ENCODE measurements around the gene PLEKHB2. TPM values are rescaled to one million over a fixed set of nuclear protein-coding genes. Genes with fewer than 3 reads are reported as not detected.

PLEKHB2 gene
- polyA plus RNA-seq (2011; rRNA removed) (70.6 and 76.6 TPM in 2 replicates), polyA plus RNA-seq (2017; fragmentation: RNase III; extraction: RNeasy Plus Mini Kit Qiagen cat#74134 plus additional on column Dnase treatment) (54.4 to 57.5 TPM (median 57.0 TPM) in 3 replicates), polyA minus RNA-seq (2011; rRNA and poly(A)+ RNA removed) (78.0 and 89.8 TPM in 2 replicates)
- 68.4 and 105 TPM in 2 replicates for polyA plus RNA-seq (2012; cell fraction: cytosol; rRNA removed)
- polyA plus RNA-seq (2012; cell fraction: nucleus; rRNA removed) = 29.6 and 35.5 TPM in 2 replicates

DNA sequence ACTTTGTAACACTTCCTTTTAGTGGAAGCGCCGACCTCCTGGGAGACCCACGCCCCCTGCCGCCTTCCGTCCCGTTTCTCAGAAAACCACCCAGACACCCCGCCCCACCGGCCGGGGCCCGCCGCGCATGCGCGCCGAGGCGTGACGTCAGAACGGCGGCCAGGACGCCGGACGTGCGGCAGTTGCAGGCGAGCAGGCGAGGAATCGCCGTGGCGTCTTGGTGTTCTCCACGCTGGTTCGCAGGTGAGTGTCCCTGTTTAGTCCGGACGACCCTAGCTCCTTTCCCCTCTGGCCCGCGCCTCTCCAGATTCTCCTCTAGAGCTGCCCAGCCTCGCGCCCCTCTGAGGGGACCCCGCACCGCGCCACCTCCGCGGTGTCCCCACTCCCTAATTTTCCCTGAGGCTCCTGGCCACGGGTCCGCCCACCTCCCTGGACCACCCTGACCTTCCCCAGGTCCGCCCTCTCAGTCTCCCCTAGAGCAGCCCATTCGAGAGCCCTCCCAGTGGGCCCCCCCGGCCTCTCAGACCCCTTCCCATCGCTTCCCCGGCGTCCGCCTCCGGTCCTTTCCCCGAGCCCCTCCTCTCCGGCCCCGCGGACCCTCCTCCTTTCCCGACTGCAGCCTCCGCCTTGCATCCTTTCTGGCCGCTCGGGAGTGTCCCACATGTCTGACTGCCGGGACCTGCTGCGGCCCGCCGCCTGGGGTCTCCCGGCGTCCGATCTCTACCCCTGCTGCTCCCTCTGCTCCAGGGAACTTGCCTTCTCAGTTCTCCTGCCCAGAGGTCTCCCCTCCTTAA is at the start of gene PLEKHB2:
Gene PLEKHB2 (plus strand): TSS at position 181 of the 794 bp plus-strand sequence. CDS start 15,606 bp downstream, outside the sequence.
- under 1% methylated on average over 61 of the region's 66 CpGs for WGBS (ENCODE audit: missing lambda C conversion rate)
- Histone ChIP-seq H3K27ac (peak within 1 kb of the TSS; percentile 89 to 98), H3K4me3 (peak within 1 kb of the TSS; percentile 95), H3K4me1 (peaks cover 19% of the 10 kb centered on the region), H3K4me2 (peak within 1 kb of the TSS; percentile 88), H3K9me3 (no peaks in the 10 kb centered on the region)
- ATAC-seq (peak; percentile 83 to 89), FAIRE-seq (no peak), DNase-seq (ENCODE audit: low read depth in 1 of 2, low spot score in 1 of 2) (peak; percentile 80 to 93)
- ChIA-PET POLR2A (interaction anchor here (0.6 to 4.5 kb wide), 3 partner anchors 12 to 21 kb away, joined by 3 to 43 read pairs (median 3); partner anchors contain the start of gene FAM168B), CTCF (interaction anchor here (1.0 to 2.0 kb wide), 5 partner anchors 12 to 308 kb away, joined by 3 to 9 read pairs (median 3); partner anchors contain the start of gene FAM168B)
- TF ChIP-seq PHF8 (IDR thresholded peaks at IDR 0.05; ENCODE audit: borderline replicate concordance, low read depth) (peak; percentile 64; the same call in 1 of the 2 replicates), POLR2A (IDR thresholded peaks at IDR 0.05; ENCODE audit: low read length) (peak; percentile 99), FOXS1 (CRISPR knock-in tag; IDR thresholded peaks at IDR 0.05) (no peak), RAD21 (conservative IDR thresholded peaks at IDR 0.05 in 1 of 2, IDR thresholded peaks at IDR 0.05 in 1 of 2) (no peak; a peak in 1 of 5 replicates), JUN (IDR thresholded peaks at IDR 0.05) (peak in 1 of 2 experiments; percentile 87; a peak in 2 of 5 replicates), BCL3 (IDR thresholded peaks at IDR 0.05) (peak; percentile 73; the same call in 2 of the 3 replicates)
- TF ChIP-seq, protein P1, sequence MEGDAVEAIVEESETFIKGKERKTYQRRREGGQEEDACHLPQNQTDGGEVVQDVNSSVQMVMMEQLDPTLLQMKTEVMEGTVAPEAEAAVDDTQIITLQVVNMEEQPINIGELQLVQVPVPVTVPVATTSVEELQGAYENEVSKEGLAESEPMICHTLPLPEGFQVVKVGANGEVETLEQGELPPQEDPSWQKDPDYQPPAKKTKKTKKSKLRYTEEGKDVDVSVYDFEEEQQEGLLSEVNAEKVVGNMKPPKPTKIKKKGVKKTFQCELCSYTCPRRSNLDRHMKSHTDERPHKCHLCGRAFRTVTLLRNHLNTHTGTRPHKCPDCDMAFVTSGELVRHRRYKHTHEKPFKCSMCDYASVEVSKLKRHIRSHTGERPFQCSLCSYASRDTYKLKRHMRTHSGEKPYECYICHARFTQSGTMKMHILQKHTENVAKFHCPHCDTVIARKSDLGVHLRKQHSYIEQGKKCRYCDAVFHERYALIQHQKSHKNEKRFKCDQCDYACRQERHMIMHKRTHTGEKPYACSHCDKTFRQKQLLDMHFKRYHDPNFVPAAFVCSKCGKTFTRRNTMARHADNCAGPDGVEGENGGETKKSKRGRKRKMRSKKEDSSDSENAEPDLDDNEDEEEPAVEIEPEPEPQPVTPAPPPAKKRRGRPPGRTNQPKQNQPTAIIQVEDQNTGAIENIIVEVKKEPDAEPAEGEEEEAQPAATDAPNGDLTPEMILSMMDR (IDR thresholded peaks at IDR 0.05) = peak; percentile 36; the same call in 1 of the 3 replicates
- TF ChIP-seq, protein P2, sequence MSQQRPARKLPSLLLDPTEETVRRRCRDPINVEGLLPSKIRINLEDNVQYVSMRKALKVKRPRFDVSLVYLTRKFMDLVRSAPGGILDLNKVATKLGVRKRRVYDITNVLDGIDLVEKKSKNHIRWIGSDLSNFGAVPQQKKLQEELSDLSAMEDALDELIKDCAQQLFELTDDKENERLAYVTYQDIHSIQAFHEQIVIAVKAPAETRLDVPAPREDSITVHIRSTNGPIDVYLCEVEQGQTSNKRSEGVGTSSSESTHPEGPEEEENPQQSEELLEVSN (IDR thresholded peaks at IDR 0.05; ENCODE audit: borderline replicate concordance, low read depth) = peak; percentile 65; the same call in 1 of the 2 replicates
- TF ChIP-seq, protein P3, sequence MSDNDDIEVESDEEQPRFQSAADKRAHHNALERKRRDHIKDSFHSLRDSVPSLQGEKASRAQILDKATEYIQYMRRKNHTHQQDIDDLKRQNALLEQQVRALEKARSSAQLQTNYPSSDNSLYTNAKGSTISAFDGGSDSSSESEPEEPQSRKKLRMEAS (IDR thresholded peaks at IDR 0.05) = peak; percentile 64; the same call in 1 of the 2 replicates

GRCh38 chr2:131056204-131056931 is 48.8 kb upstream of the PLEKHB2 start:
- H3K27ac ChIP-seq = no peak overlapping the region

GRCh38 chr2:131056932-131057287 is 48.2 kb upstream of the PLEKHB2 start:
- H3K4me3 ChIP-seq = no peak overlapping the region
- 84% methylated on average over 4 of the region's 4 CpGs for WGBS (ENCODE audit: missing lambda C conversion rate)
- POLR2A ChIA-PET = no interaction called here
- DNase-seq (ENCODE audit: low read depth in 1 of 2, low spot score in 1 of 2) (no peak), ATAC-seq (no peak), FAIRE-seq (no peak)
- H3K9me3 ChIP-seq = no peaks in the 10 kb centered on the region
- CTCF ChIA-PET = interaction anchor here (0.9 to 1.6 kb wide), 2 partner anchors 10 to 24 kb away, joined by 3 read pairs; no protein-coding TSS in a partner anchor
- H3K4me1 ChIP-seq = no peaks in the 10 kb centered on the region
- H3K27ac ChIP-seq = no peak overlapping the region
- no peak overlapping the region for H3K4me2 ChIP-seq
- no peak for TF ChIP-seq EP300 (IDR thresholded peaks at IDR 0.05)
- TF ChIP-seq CBX2 (IDR thresholded peaks at IDR 0.05; ENCODE audit: borderline replicate concordance, low read depth) = no peak
- no peak for TF ChIP-seq HOXB13 (CRISPR knock-in tag; IDR thresholded peaks at IDR 0.05; ENCODE audit: low read depth)
- TF ChIP-seq FOXS1 (CRISPR knock-in tag; IDR thresholded peaks at IDR 0.05) = no peak
- no peak for TF ChIP-seq CBX8 (IDR thresholded peaks at IDR 0.05)
- no peak for TF ChIP-seq EHMT2 (IDR thresholded peaks at IDR 0.05; ENCODE audit: low read depth)
- TF ChIP-seq FOSL2 (IDR thresholded peaks at IDR 0.05) = no peak
- TF ChIP-seq FOSL2 (CRISPR knock-in tag; IDR thresholded peaks at IDR 0.05) = no peak

More at GRCh38 chr2:131056204-131056931, 48.8 kb upstream of the PLEKHB2 start:
- H3K4me3 ChIP-seq = no peak overlapping the region
- no peak for DNase-seq (ENCODE audit: low read depth in 1 of 2, low spot score in 1 of 2)
- H3K9me3 ChIP-seq = no peaks in the 10 kb centered on the region
- FAIRE-seq = no peak
- no peaks in the 10 kb centered on the region for H3K4me1 ChIP-seq
- TF ChIP-seq MAFK (IDR thresholded peaks at IDR 0.05; ENCODE audit: partially characterized antibody) (peak; percentile 44), JUN (IDR thresholded peaks at IDR 0.05) (no peak), RNF2 (IDR thresholded peaks at IDR 0.05; ENCODE audit: borderline replicate concordance, low read depth) (no peak), PHF8 (IDR thresholded peaks at IDR 0.05; ENCODE audit: borderline replicate concordance, low read depth) (no peak)
- CTCF ChIA-PET = interaction anchor here (1.6 kb wide), 1 partner anchor 23 kb away, joined by 3 read pairs; no protein-coding TSS in a partner anchor
- WGBS (ENCODE audit: missing lambda C conversion rate) = 86% methylated on average over 5 of the region's 5 CpGs
- H3K4me2 ChIP-seq = no peak overlapping the region
- no peak for ATAC-seq
- POLR2A ChIA-PET = no interaction called here

All from A549 (cell line).